ENCODE results near the gene MAPK9. TPM values are rescaled to one million over a fixed set of nuclear protein-coding genes. Genes with fewer than 3 reads are reported as not detected.

Gene MAPK9
- total RNA-seq, 1 experiment from 2014 or later: 98.2 TPM

DNA sequence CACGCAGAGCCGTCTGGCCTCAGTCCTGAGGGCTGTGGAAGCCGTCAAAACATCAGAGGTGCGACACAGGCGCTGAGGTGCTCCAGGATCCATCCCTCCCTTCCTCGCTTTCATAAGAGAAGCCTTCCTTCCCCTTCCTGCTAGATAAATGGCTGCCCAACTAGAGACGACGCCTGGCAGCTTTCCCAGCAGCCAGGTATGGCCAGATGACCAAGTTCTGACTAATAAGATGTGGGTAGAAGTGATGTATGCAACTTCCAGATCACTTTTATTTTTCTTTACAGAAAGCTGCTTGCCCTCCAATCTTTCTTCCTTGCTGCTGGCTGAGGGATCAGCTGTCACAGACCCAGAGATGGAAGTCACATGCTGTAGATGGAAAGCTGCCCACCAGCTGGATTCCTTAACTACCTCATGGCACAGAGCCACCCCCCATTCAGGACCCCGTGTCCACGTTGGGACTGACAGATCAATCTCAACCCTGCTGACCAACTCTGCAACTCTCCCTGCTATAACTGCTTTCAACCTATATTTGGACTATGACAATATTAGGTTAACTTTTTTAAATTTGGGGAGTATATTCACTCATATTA, 8.8 kb downstream of the MAPK9 start:
- no peak for DNase-seq
- peaks cover 94% of the 10 kb centered on the region for H3K36me3 ChIP-seq
- H3K4me3 ChIP-seq: no peak overlapping the region
- H3K27me3 ChIP-seq: no peaks in the 10 kb centered on the region
- peaks cover 12% of the 10 kb centered on the region for H3K9me3 ChIP-seq

GRCh38 chr5:180282281-180282680, 9.6 kb downstream of the MAPK9 start:
- DNase-seq: no peak
- H3K36me3 ChIP-seq: peaks cover 95% of the 10 kb centered on the region

GRCh38 chr5:180281706-180282105, 10.2 kb downstream of the MAPK9 start:
- peaks cover 95% of the 10 kb centered on the region for H3K36me3 ChIP-seq
- H3K9me3 ChIP-seq: peaks cover 22% of the 10 kb centered on the region
- no peaks in the 10 kb centered on the region for H3K27me3 ChIP-seq
- H3K4me3 ChIP-seq: no peak overlapping the region
- no peak for DNase-seq

More at GRCh38 chr5:180282281-180282680, 9.6 kb downstream of the MAPK9 start:
- Histone ChIP-seq H3K4me3 (no peak overlapping the region), H3K9me3 (peaks cover 20% of the 10 kb centered on the region), H3K27me3 (no peaks in the 10 kb centered on the region)

DNA sequence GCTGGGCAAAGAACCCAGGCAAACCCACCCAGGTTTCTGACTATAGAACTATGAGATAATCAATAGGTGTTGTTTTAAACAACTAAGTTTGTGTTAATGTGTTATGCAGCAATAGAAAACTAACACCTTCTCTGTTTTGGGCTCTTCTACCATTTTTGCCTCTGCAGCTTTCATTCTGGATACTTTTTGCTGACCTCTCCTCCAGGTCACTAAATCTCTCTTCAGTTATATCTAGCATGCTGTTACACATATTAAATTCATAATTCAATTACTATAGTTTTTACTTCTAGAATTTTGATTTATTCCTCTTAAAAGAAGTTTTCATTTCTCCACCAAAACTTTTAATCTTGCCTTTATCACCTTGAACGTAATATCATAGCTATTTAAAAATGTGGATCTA, 17.2 kb downstream of the MAPK9 start:
- Histone ChIP-seq H3K4me3 (no peak overlapping the region), H3K9me3 (peaks cover 55% of the 10 kb centered on the region), H3K36me3 (peaks cover 87% of the 10 kb centered on the region), H3K27me3 (no peaks in the 10 kb centered on the region)
- DNase-seq: no peak

DNA sequence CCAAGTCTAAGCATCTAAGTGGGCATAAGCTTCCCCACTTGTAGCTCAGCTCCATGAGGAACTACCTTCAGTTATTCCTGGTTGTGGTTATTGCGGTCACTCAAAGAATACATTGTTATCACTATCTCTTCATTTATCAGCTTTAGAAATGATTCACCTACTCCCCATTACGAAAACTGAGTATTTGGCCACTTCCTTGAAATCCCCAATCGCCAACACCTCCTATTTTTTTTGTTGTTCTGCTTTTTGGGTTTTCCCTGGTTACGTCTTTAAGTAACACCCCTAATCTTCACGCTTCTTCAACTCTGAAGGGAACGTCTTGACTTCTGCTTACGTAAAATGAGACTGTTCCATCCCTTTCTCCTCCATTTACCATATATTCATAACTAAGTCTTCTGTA, 20.7 kb downstream of the MAPK9 start:
- Histone ChIP-seq H3K9me3 (peaks cover 52% of the 10 kb centered on the region), H3K27me3 (no peaks in the 10 kb centered on the region), H3K36me3 (peaks cover 84% of the 10 kb centered on the region), H3K4me3 (no peak overlapping the region)
- DNase-seq: no peak

GRCh38 chr5:180259260-180259611, 32.6 kb downstream of the MAPK9 start:
- DNase-seq: no peak
- H3K36me3 ChIP-seq: peaks cover 95% of the 10 kb centered on the region
- H3K4me3 ChIP-seq: no peak overlapping the region
- H3K9me3 ChIP-seq: peaks cover 89% of the 10 kb centered on the region
- no peaks in the 10 kb centered on the region for H3K27me3 ChIP-seq

GRCh38 chr5:180253036-180253824, 38.7 kb downstream of the MAPK9 start:
- H3K27me3 ChIP-seq: no peaks in the 10 kb centered on the region
- H3K9me3 ChIP-seq: peaks cover 60% of the 10 kb centered on the region
- no peak for DNase-seq
- no peak overlapping the region for H3K4me3 ChIP-seq
- H3K36me3 ChIP-seq: peaks cover 88% of the 10 kb centered on the region

DNA sequence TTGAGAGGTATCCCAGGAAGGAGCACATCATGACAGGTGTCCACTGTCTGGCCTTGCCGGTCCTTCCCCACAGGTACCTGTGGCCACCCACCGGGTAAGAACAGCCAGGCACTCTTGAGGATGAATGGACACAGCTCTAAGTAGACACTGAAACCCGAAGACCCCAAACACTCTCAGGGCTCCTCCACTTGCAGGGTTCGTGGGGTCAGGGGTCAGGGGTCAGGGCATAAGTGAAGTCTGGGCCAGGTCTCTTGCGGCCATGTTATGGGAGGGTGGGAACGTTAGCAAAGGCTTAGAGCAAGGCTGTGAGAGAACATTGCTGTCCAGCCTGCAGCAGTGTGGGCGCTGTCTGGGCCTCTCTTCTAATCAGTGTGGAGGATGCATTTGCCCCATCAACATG, 40.0 kb downstream of the MAPK9 start:
- no peak for DNase-seq
- peaks cover 88% of the 10 kb centered on the region for H3K36me3 ChIP-seq
- H3K9me3 ChIP-seq: peaks cover 47% of the 10 kb centered on the region
- H3K4me3 ChIP-seq: no peak overlapping the region
- H3K27me3 ChIP-seq: no peaks in the 10 kb centered on the region

DNA sequence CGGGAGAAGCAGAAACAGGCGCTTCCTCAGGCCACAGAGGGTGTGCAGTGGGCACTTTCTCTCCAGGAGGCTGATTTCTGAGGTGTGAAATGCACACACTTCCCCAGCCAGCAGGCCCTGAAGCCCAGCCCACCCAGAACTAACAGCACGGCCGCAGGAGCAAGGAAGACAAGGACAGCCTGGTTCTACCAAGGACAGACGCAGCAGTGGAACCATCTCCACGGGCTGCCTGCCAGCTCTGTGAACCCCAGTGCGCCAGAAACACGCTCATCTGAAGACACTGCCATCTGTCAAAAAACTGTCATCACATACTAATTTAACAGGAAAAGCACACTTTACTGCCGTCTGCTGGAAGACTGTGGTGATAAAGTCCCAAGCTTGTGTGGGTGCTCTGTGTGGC, 40.7 kb downstream of the MAPK9 start:
- Histone ChIP-seq H3K27me3 (no peaks in the 10 kb centered on the region), H3K9me3 (peaks cover 41% of the 10 kb centered on the region), H3K4me3 (no peak overlapping the region), H3K36me3 (peaks cover 89% of the 10 kb centered on the region)
- no peak for DNase-seq

- Histone ChIP-seq H3K9me3 (peaks cover 34% of the 10 kb centered on the region), H3K36me3 (peaks cover 88% of the 10 kb centered on the region), H3K4me3 (no peak overlapping the region), H3K27me3 (no peaks in the 10 kb centered on the region)
- DNase-seq: no peak
Observed at GRCh38 chr5:180250329-180250728, 41.6 kb downstream of the MAPK9 start.

- DNase-seq: no peak
- Histone ChIP-seq H3K36me3 (peaks cover 78% of the 10 kb centered on the region), H3K9me3 (no peaks in the 10 kb centered on the region), H3K27me3 (no peaks in the 10 kb centered on the region), H3K4me3 (no peak overlapping the region)
Observed at GRCh38 chr5:180241600-180241999, 50.3 kb downstream of the MAPK9 start.

DNA sequence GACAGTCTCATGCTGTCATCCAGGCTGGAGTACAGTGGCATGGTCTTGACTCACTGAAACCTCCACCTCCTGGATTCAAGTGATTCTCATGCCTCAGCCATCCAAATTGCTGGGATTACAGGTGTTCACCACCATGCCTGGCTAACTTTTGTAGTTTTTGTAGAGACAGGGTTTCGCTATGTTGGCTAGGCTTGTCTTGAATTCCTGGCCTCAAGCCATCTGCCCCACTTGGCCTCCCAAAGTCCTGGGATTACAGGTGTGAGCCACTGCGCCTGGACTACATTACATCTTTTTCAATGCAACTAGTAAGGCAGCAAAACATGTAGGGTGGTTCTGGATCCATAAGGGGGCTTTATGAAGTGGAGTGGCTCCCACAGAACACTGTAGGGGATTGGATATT, 53.3 kb downstream of the MAPK9 start:
- Histone ChIP-seq H3K9me3 (peaks cover 2% of the 10 kb centered on the region; the same call in 1 of the 2 replicates), H3K36me3 (peaks cover 89% of the 10 kb centered on the region), H3K27me3 (no peaks in the 10 kb centered on the region), H3K4me3 (no peak overlapping the region)
- no peak for DNase-seq

DNA sequence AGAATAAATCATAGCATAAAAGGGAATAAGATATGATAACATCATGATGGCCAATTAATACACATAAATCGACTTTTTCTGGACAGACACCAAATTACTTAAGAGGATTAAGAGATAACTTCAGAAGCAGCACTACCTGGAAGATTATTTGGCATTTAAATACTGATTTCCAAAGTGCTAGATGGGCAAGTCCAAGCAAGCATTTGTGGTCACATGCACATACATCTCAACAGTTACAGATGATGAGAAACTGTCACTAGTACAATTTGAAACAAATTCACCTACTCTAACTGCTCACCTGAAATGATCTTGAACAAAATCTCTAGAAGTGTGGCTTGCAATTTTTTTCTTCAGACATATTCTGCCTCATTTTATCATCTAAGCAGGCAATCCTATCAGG, 56.0 kb downstream of the MAPK9 start:
- no peak for DNase-seq
- no peaks in the 10 kb centered on the region for H3K27me3 ChIP-seq
- H3K9me3 ChIP-seq: peaks cover 2% of the 10 kb centered on the region; the same call in 1 of the 2 replicates
- peaks cover 85% of the 10 kb centered on the region for H3K36me3 ChIP-seq
- no peak overlapping the region for H3K4me3 ChIP-seq

DNA sequence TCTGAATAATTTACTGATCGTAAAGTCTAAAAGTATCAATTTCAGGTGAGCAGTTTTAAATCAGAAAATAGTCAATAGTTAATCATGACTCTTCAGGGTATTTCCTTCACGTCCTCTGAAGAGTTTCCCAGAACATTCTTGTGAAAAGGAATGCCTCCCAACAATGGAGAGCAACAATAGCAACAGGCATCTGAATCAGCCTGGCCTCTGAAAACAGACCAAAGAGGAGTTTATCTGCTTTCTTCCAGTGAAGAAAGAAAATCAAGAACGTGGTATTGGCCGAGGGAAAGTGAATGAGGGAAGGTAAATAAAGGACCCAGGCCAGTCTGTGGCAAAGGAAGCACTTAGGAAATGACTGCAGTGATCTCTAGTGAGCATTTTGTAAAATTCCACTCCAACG, 56.8 kb downstream of the MAPK9 start:
- Histone ChIP-seq H3K36me3 (peaks cover 79% of the 10 kb centered on the region), H3K9me3 (peaks cover 2% of the 10 kb centered on the region; the same call in 1 of the 2 replicates), H3K27me3 (no peaks in the 10 kb centered on the region), H3K4me3 (no peak overlapping the region)
- DNase-seq: no peak

GRCh38 chr5:180234271-180234670, 57.6 kb downstream of the MAPK9 start:
- no peak for DNase-seq
- H3K27me3 ChIP-seq: no peaks in the 10 kb centered on the region
- peaks cover 74% of the 10 kb centered on the region for H3K36me3 ChIP-seq
- H3K9me3 ChIP-seq: peaks cover 2% of the 10 kb centered on the region; the same call in 1 of the 2 replicates
- no peak overlapping the region for H3K4me3 ChIP-seq

DNA sequence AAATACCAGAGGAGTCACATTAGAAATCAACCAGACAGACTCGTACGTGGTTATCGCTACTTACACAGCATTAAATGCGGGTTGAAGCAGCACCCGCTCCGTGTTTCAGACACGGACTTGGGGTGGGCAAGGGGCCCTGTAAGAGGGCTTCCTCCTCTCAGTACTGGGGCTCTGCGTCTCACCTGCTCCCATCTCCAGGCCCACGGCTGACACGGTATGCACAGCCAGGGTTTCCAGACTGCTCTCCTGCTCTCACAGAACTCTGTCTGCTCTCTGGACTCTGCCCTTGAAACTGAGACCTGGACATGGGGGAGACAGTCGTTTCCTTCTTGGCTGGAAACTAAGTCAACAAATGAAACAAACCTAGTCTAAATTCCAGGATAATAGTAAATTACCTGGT, 58.2 kb downstream of the MAPK9 start:
- Histone ChIP-seq H3K4me3 (no peak overlapping the region), H3K27me3 (no peaks in the 10 kb centered on the region)
- no peak for DNase-seq

DNA sequence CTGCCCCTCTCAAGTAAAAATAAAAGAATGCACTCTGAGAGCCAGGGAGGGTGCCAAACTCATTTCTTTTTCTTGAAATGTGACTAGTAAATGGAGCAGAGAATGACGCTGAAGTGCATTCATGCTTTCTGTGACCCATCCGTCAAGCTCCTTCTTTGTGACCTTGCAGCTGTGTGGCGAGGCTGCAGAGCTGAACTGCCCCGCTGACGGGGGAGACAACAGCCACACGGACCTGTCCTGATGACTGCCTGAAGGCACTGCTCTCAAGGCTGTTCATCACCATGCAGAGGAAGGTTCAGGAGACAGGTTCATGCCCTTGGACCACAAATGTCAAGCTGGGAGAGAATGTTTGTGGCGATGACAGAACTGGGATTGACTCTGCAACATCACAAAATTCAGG, 61.9 kb downstream of the MAPK9 start:
- H3K27me3 ChIP-seq: no peaks in the 10 kb centered on the region
- DNase-seq: no peak

More for the DNA sequence above, 58.2 kb downstream of the MAPK9 start:
- Histone ChIP-seq H3K9me3 (peaks cover 2% of the 10 kb centered on the region; the same call in 1 of the 2 replicates), H3K36me3 (peaks cover 69% of the 10 kb centered on the region)

DNA sequence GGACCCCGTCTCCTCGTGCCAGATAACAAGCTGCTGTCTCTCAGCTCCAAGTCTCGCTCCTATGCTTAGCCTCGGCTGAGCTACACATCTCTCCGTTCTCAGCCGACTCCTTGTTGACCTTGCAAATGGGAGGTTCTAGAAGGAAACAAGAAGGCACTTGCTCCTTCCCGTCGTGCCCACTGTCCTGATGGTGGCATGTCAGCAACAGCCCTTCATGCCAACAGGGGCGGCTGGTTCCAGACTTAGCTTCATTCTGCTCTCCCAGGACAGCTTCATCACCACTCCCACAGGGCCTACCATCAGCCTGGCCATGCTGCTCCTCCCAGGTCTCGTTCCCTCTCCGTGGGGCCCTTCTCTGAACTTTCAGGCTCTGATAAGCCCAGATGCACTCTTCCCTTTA, 69.8 kb downstream of the MAPK9 start:
- DNase-seq: no peak
- H3K9me3 ChIP-seq: peaks cover 55% of the 10 kb centered on the region

More for the DNA sequence above, 61.9 kb downstream of the MAPK9 start:
- Histone ChIP-seq H3K4me3 (no peak overlapping the region), H3K36me3 (peaks cover 41% of the 10 kb centered on the region), H3K9me3 (peaks cover 2% of the 10 kb centered on the region; the same call in 1 of the 2 replicates)

More for the DNA sequence above, 69.8 kb downstream of the MAPK9 start:
- Histone ChIP-seq H3K27me3 (no peaks in the 10 kb centered on the region), H3K4me3 (no peak overlapping the region), H3K36me3 (no peaks in the 10 kb centered on the region; the same call in 1 of the 2 replicates)

All from MG63 (cell line).